Activated T-cell treated with anti-CD3 and anti-CD28 coated beads, Interleukin-2, amount 50 U/mL, for 48 hours (primary cell): ENCODE results near the gene ESCO1.

Experiments used
- DNase-seq, 2 experiments: peaks; one replicate each; pipeline ENCODE4 v3.0.0-alpha.2; 2020

ESCO1 gene

DNA sequence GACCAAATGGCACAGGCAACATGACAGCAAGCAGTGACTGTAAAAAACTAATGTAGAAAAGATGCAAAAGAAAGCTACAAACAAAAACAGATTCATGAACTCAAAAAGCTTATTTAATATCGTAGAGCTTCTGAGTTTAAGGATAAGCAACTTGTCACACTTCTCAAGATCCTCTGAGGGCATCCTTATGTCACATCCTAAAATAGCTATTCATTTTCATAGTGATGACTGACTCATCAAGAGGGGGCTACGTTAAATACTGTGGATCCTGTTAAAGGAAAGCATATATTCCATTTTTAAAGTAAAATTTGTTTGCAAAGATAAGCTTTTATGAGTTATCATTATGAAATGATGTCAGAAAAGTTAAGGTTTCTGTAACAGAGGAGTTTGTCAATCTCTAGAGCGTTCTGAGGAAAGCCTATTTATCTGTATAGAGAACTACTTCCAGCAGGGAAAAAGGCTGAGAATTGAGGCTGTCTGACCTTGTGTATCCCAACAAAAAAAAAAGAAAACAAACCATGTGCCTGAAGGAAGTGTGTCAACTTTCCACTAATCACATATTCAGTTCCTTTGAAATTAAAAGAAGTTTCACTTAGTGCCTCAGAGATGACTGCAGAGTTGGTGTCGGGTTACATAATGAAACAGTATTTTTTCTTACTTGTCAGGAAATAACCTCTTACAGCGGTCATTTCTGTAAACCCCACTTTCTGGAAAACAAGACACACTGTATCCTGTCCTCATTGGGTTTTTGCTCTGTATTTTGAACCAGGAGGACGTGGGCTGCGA lies 115.5 kb downstream of the ESCO1 start:
- no peak for DNase-seq

DNA sequence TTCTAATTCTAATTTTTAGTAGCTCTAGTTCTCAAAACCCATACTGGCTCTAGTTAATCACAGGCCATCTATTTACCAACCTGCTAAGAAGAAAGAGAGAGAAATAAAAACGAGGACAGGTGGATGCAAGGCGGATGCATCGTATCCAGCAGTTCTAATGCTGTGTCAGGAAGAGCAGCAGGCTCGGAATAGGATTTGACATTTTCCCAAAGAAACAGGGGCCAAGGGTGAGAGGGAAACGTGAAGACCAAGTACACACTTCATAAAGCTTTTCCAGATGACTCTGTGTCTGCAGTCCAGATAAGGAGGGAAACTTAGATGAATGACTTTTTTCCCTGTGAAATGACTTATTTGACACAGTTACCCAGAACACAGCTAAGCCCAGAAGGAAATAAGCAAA lies 117.5 kb downstream of the ESCO1 start:
- DNase-seq, result no peak

DNA sequence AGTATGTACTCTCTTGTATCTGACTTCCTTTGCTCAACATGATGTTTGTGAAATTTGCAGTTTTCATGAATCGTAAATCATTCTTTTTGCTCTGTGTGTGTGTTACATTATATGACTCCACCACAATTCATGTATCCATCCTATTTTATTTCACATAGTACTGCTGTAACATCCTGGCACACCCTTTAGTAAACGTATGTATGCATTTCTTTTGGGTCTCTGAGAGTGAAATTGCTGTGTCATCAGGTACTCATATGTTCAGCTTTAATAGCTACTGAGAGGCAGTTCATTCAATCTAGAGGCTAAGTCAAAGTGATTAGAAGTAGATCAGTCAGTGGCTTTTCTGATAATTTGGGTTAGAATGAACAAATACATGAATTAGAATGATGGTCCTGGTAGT lies 118.8 kb downstream of the ESCO1 start:
- no peak for DNase-seq

DNA sequence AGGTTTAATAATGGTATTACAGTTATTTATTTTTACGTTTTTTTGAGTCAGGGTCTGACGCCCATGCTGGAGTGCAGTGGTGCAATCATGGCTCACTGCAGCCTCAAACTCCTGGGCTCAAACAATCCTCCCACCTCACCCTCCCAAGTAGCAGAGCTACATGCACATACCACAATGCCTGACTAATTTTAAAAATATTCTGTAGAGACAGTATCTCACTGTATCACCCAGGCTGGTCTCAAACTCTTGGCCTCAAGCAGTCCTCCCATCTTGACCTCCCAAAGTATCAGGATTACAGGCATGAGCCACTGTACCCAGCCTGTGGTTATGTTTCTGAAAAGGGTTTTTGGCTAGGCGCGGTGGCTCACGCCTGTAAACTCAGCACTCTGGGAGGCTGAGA lies 120.8 kb downstream of the ESCO1 start:
- no peak for DNase-seq
